Natural killer cell (primary cell): ENCODE measurements around the gene UTP4. TPM values are rescaled to one million over a fixed set of nuclear protein-coding genes. Genes with fewer than 3 reads are reported as not detected.
"Not testable (repeated sequence)": the region's sequence is repeated elsewhere in the genome, so short reads cannot be mapped to it uniquely, and the experiment has no call there.

Source experiments
- ATAC-seq, 3 donors: fragments of 150-1000 bp in 2 of 3; fragments of 200-7000 bp in 1 of 3; cut with Tn5 transposase; 1 replicate in 1 of 3; 2 replicates in 2 of 3; pipeline ENCODE4 v1.10.0; 2021; ENCODE audit warnings: mild to moderate bottlenecking in 2 of 3, moderate library complexity in 2 of 3
- DNase-seq, 2 donors: peaks; one replicate each; pipeline versions ENCODE4 v3.0.0 to v3.0.0-alpha.2; 2013 to 2021; ENCODE audit warnings: mixed read lengths in 1 of 2
- H3K27ac ChIP-seq: one replicate; pipeline ENCODE4 v1.5.1; 2013; ENCODE audit warnings: mild to moderate bottlenecking, low read length
- H3K27me3 ChIP-seq: one replicate; pipeline ENCODE4 v1.6.1; 2013; ENCODE audit warnings: low read length; ENCODE audit not compliant: control insufficient read depth, insufficient read depth
- H3K36me3 ChIP-seq: one replicate; pipeline ENCODE4 v1.6.1; 2013; ENCODE audit warnings: low read length; ENCODE audit not compliant: control insufficient read depth, insufficient read depth
- H3K4me1 ChIP-seq: one replicate; pipeline ENCODE4 v1.6.1; 2013; ENCODE audit warnings: low read length; ENCODE audit not compliant: control insufficient read depth, insufficient read depth
- H3K4me3 ChIP-seq: one replicate; pipeline ENCODE4 v1.5.1; 2013; ENCODE audit warnings: low read length
- H3K9me3 ChIP-seq: one replicate; pipeline ENCODE4 v1.6.1; 2013; ENCODE audit warnings: low read length; ENCODE audit not compliant: control insufficient read depth, insufficient read depth
- H3K27ac Mint-ChIP-seq, 2 donors: one replicate each; pipeline ENCODE4 v1.8.0; 2022; ENCODE audit warnings: mild to moderate bottlenecking in 2 of 2, mixed read lengths in 2 of 2, moderate library complexity in 1 of 2
- H3K27me3 Mint-ChIP-seq, 2 donors: one replicate each; pipeline ENCODE4 v1.8.0; 2022; ENCODE audit warnings: low read depth in 2 of 2, mixed read lengths in 2 of 2
- H3K36me3 Mint-ChIP-seq: one replicate; pipeline ENCODE4 v1.8.0; 2022; ENCODE audit warnings: mixed read lengths
- H3K4me1 Mint-ChIP-seq, 2 donors: one replicate each; pipeline ENCODE4 v1.8.0; 2022; ENCODE audit warnings: mixed read lengths in 2 of 2
- H3K4me3 Mint-ChIP-seq: one replicate; pipeline ENCODE4 v1.8.0; 2022; ENCODE audit warnings: mild to moderate bottlenecking, moderate library complexity, mixed read lengths
- H3K9me3 Mint-ChIP-seq, 2 donors: one replicate each; pipeline ENCODE4 v1.8.0; 2022; ENCODE audit warnings: mixed read lengths in 2 of 2
- CTCF ChIP-seq: fragments of 200-600 bp; IDR thresholded peaks from one replicate; pipeline ENCODE4 v1.8.0; 2022; ENCODE audit warnings: antibody characterized with exemption
- WGBS: methylation state at CpG from one replicate; pipeline ENCODE4 v1.1.7; 2013; ENCODE audit warnings: missing lambda C conversion rate; ENCODE audit not compliant: insufficient coverage; 5-methylcytosine and 5-hydroxymethylcytosine counted together
- intact Hi-C: fragments of 100-400 bp; cut with micrococcal nuclease; formaldehyde crosslinking; loops from one replicate; pipeline ENCODE4 v1.14.2; 2022
- total RNA-seq, 4 donors: library from RNA; stranded (reverse); fragments of 120-200 nt in 1 of 4; gene quantifications; one replicate each; pipeline versions ENCODE4 v1.2.3 to v1.2.4, GENCODE V29; 2013 to 2022

Gene UTP4
- total RNA-seq, 3 donors from 2014 or later (not counting 1 experiment from before 2014, with no cell fraction given): 23.2 to 42.6 (median 36.3) TPM

GRCh38 chr16:69119536-69119935 lies 12.9 kb upstream of the UTP4 start:
- no peak for TF ChIP-seq CTCF
- ATAC-seq (no peak), DNase-seq (no peak)
- peaks cover 58% of the 10 kb centered on the region for H3K36me3 ChIP-seq
- H3K9me3 ChIP-seq: no peaks in the 10 kb centered on the region
- H3K27me3 ChIP-seq: no peaks in the 10 kb centered on the region
- no peak overlapping the region for H3K4me3 ChIP-seq
- no peaks in the 10 kb centered on the region for H3K27me3 Mint-ChIP-seq
- no peak overlapping the region for H3K4me3 Mint-ChIP-seq
- H3K27ac ChIP-seq: no peak overlapping the region
- H3K36me3 Mint-ChIP-seq: no peaks in the 10 kb centered on the region
- WGBS: 98% methylated on average over 2 of the region's 2 CpGs
- intact Hi-C loops: no loop called here
- H3K27ac Mint-ChIP-seq: no peak overlapping the region
- no peaks in the 10 kb centered on the region for H3K4me1 ChIP-seq
- no peaks in the 10 kb centered on the region for H3K9me3 Mint-ChIP-seq
- peaks cover 4 to 9% of the 10 kb centered on the region in 2 donors for H3K4me1 Mint-ChIP-seq

GRCh38 chr16:69120096-69120664 lies 12.3 kb upstream of the UTP4 start:
- H3K36me3 ChIP-seq: peaks cover 55% of the 10 kb centered on the region
- H3K36me3 Mint-ChIP-seq: no peaks in the 10 kb centered on the region
- H3K9me3 ChIP-seq: no peaks in the 10 kb centered on the region
- 97% methylated on average over 19 of the region's 19 CpGs for WGBS
- H3K27me3 ChIP-seq: no peaks in the 10 kb centered on the region
- H3K4me1 Mint-ChIP-seq: peaks cover 5 to 6% of the 10 kb centered on the region in 2 donors
- H3K4me3 ChIP-seq: no peak overlapping the region
- no peak for DNase-seq
- no peaks in the 10 kb centered on the region for H3K27me3 Mint-ChIP-seq
- no peaks in the 10 kb centered on the region for H3K9me3 Mint-ChIP-seq
- H3K27ac Mint-ChIP-seq: no peak overlapping the region
- intact Hi-C loops: no loop called here
- no peak for ATAC-seq
- H3K4me1 ChIP-seq: no peaks in the 10 kb centered on the region
- TF ChIP-seq CTCF: no peak
- H3K27ac ChIP-seq: no peak overlapping the region
- no peak overlapping the region for H3K4me3 Mint-ChIP-seq

GRCh38 chr16:69123910-69124309 lies 8.5 kb upstream of the UTP4 start:
- no peaks in the 10 kb centered on the region for H3K36me3 Mint-ChIP-seq

GRCh38 chr16:69124406-69124805 lies 8.0 kb upstream of the UTP4 start:
- intact Hi-C loops: loop anchor here (1.0 to 2.0 kb wide), 2 partner anchors 278 to 596 kb away; no protein-coding TSS in a partner anchor
- not testable (repeated sequence) for H3K27ac Mint-ChIP-seq, H3K27me3 Mint-ChIP-seq, H3K4me1 ChIP-seq, H3K9me3 Mint-ChIP-seq, H3K4me3 ChIP-seq, H3K27me3 ChIP-seq, H3K9me3 ChIP-seq, H3K27ac ChIP-seq, H3K4me3 Mint-ChIP-seq, DNase-seq, ATAC-seq, H3K36me3 Mint-ChIP-seq
- 93% methylated on average over 7 of the region's 8 CpGs for WGBS
- peaks cover 22% of the 10 kb centered on the region for H3K36me3 ChIP-seq
- H3K4me1 Mint-ChIP-seq: peaks cover 12 to 23% of the 10 kb centered on the region in 2 donors

More at GRCh38 chr16:69123910-69124309, 8.5 kb upstream of the UTP4 start:
- peak; percentile 51 to 85 for DNase-seq
- peaks cover 10 to 22% of the 10 kb centered on the region in 2 donors for H3K4me1 Mint-ChIP-seq
- Histone ChIP-seq H3K4me3 (no peak overlapping the region), H3K27ac (no peak overlapping the region), H3K27me3 (no peaks in the 10 kb centered on the region), H3K36me3 (peaks cover 27% of the 10 kb centered on the region), H3K4me1 (no peaks in the 10 kb centered on the region), H3K9me3 (no peaks in the 10 kb centered on the region)
- no peak overlapping the region for H3K4me3 Mint-ChIP-seq
- no peaks in the 10 kb centered on the region for H3K9me3 Mint-ChIP-seq
- WGBS: 80% methylated on average over 1 of the region's 3 CpGs
- H3K27ac Mint-ChIP-seq: no peak overlapping the region
- intact Hi-C loops: loop anchor here (1.0 to 2.0 kb wide), 2 partner anchors 277 to 596 kb away; no protein-coding TSS in a partner anchor
- ATAC-seq: peak; percentile 75 to 97 (median 85)
- no peaks in the 10 kb centered on the region for H3K27me3 Mint-ChIP-seq
- TF ChIP-seq CTCF: peak; percentile 71

GRCh38 chr16:69124961-69125360 lies 7.5 kb upstream of the UTP4 start:
- not testable (repeated sequence) for H3K4me1 ChIP-seq, ATAC-seq, H3K27me3 ChIP-seq, H3K4me3 ChIP-seq, DNase-seq, H3K9me3 Mint-ChIP-seq, H3K27me3 Mint-ChIP-seq, H3K9me3 ChIP-seq, H3K27ac ChIP-seq, H3K4me3 Mint-ChIP-seq, H3K36me3 Mint-ChIP-seq
- H3K36me3 ChIP-seq: peaks cover 16% of the 10 kb centered on the region
- 95% methylated on average over 14 of the region's 14 CpGs for WGBS
- Mint-ChIP-seq H3K27ac (peak overlapping the region in 1 of 2 donors; percentile 44), H3K4me1 (peaks cover 16 to 29% of the 10 kb centered on the region in 2 donors)
- intact Hi-C loops: loop anchor here (1.0 to 2.0 kb wide), 2 partner anchors 278 to 597 kb away; no protein-coding TSS in a partner anchor
